WTC11 (cell line): ENCODE data around the gene CUEDC1.

ENCODE experiments used
- HMGA2 ChIP-seq: fragments of 250-450 bp; sonication (Bioruptor Pico); IDR thresholded peaks from 2 replicates; pipeline ENCODE4 v1.4.0; 2021; ENCODE audit warnings: mild to moderate bottlenecking, moderate library complexity
- NR1H2 ChIP-seq: sonication (generic); formaldehyde crosslinking; IDR thresholded peaks from 2 replicates; pipeline ENCODE4 v1.9.0; 2021; ENCODE audit warnings: mild to moderate bottlenecking, moderate library complexity, missing genetic modification reagents
- ZNF263 ChIP-seq: sonication (generic); formaldehyde crosslinking; IDR thresholded peaks from 2 replicates; pipeline ENCODE4 v1.8.1; 2022; ENCODE audit warnings: low read depth, mild to moderate bottlenecking, moderate library complexity, missing genetic modification reagents
- TF ChIP-seq, protein P1 (sequence below): fragments of 200-600 bp; IDR thresholded peaks from 2 replicates; pipeline ENCODE4 v1.8.0; 2022; ENCODE audit warnings: antibody characterized with exemption

GRCh38 chr17:57911834-57912673 lies 43.2 kb downstream of the CUEDC1 start:
- no peak for TF ChIP-seq ZNF263 (CRISPR knock-in tag)
- no peak for TF ChIP-seq HMGA2 (CRISPR knock-in tag)
- TF ChIP-seq NR1H2 (CRISPR knock-in tag), result no peak
- TF ChIP-seq, protein P1, sequence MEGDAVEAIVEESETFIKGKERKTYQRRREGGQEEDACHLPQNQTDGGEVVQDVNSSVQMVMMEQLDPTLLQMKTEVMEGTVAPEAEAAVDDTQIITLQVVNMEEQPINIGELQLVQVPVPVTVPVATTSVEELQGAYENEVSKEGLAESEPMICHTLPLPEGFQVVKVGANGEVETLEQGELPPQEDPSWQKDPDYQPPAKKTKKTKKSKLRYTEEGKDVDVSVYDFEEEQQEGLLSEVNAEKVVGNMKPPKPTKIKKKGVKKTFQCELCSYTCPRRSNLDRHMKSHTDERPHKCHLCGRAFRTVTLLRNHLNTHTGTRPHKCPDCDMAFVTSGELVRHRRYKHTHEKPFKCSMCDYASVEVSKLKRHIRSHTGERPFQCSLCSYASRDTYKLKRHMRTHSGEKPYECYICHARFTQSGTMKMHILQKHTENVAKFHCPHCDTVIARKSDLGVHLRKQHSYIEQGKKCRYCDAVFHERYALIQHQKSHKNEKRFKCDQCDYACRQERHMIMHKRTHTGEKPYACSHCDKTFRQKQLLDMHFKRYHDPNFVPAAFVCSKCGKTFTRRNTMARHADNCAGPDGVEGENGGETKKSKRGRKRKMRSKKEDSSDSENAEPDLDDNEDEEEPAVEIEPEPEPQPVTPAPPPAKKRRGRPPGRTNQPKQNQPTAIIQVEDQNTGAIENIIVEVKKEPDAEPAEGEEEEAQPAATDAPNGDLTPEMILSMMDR, result no peak
